NOMO-1 treated with DMSO at 0.1 percent for 48 hours (cell line): ENCODE measurements around the gene GNG2.

Experiments used
- DNase-seq: peaks from one replicate; lab custom pipeline; 2025; ENCODE audit not compliant: unreplicated experiment; lab: John Stamatoyannopoulos, UW

Gene GNG2

GRCh38 chr14:51938137-51938536 is 77.7 kb downstream of the GNG2 start:
- no peak for DNase-seq

GRCh38 chr14:51938821-51939220 is 78.4 kb downstream of the GNG2 start:
- DNase-seq = no peak

GRCh38 chr14:51939226-51939625 is 78.8 kb downstream of the GNG2 start:
- no peak for DNase-seq

- no peak for DNase-seq
These were observed 79.4 kb downstream of the GNG2 start for GRCh38 chr14:51939755-51940301.

GRCh38 chr14:51942971-51943370 is 82.6 kb downstream of the GNG2 start:
- DNase-seq = no peak

GRCh38 chr14:51950007-51950406 is 89.6 kb downstream of the GNG2 start:
- no peak for DNase-seq

- DNase-seq = no peak
These were observed 91.2 kb downstream of the GNG2 start for GRCh38 chr14:51951656-51952055.

GRCh38 chr14:51954031-51954430 is 93.6 kb downstream of the GNG2 start:
- no peak for DNase-seq

GRCh38 chr14:51954657-51955056 is 94.2 kb downstream of the GNG2 start:
- DNase-seq = no peak

- no peak for DNase-seq
These were observed 97.5 kb downstream of the GNG2 start for GRCh38 chr14:51957950-51958349.

- no peak for DNase-seq
These were observed 99.5 kb downstream of the GNG2 start for GRCh38 chr14:51959928-51960327.

- no peak for DNase-seq
These were observed 100.5 kb downstream of the GNG2 start for GRCh38 chr14:51960866-51961265.

- no peak for DNase-seq
These were observed 102.3 kb downstream of the GNG2 start for GRCh38 chr14:51962711-51963110.

- DNase-seq = no peak
These were observed 102.9 kb downstream of the GNG2 start for GRCh38 chr14:51963286-51963685.

GRCh38 chr14:51967521-51967920 is 107.1 kb downstream of the GNG2 start:
- DNase-seq = no peak

GRCh38 chr14:51969852-51970540 is 109.6 kb downstream of the GNG2 start:
- no peak for DNase-seq

GRCh38 chr14:51972566-51972965 is 112.2 kb downstream of the GNG2 start:
- no peak for DNase-seq

GRCh38 chr14:51977075-51977474 is 116.7 kb downstream of the GNG2 start:
- no peak for DNase-seq

GRCh38 chr14:51978681-51979085 is 118.3 kb downstream of the GNG2 start:
- no peak for DNase-seq

GRCh38 chr14:51979088-51979709 is 118.8 kb downstream of the GNG2 start:
- DNase-seq = peak; percentile 41

- DNase-seq = no peak
These were observed 120.9 kb downstream of the GNG2 start for GRCh38 chr14:51981218-51981854.

GRCh38 chr14:51988221-51988620 is 127.8 kb downstream of the GNG2 start:
- no peak for DNase-seq
